ENCODE measurements around the gene MARCHF10. TPM values are rescaled to one million over a fixed set of nuclear protein-coding genes. Genes with fewer than 3 reads are reported as not detected.

MARCHF10 gene
- total RNA-seq, 1 experiment from 2014 or later = not detected

- TF ChIP-seq REST (IDR thresholded peaks at IDR 0.05; ENCODE audit: low read depth) (no peak), TCF7L2 (IDR thresholded peaks at IDR 0.05; ENCODE audit: borderline replicate concordance, extremely low read depth, insufficient read depth, insufficient read length) (no peak), EGR1 (IDR thresholded peaks at IDR 0.05; ENCODE audit: low read depth) (no peak), SIN3A (IDR thresholded peaks at IDR 0.05; ENCODE audit: low read depth) (no peak), MAX (IDR thresholded peaks at IDR 0.05) (no peak), CBX3 (IDR thresholded peaks at IDR 0.05; ENCODE audit: low read depth) (no peak), SRF (IDR thresholded peaks at IDR 0.05; ENCODE audit: low read depth) (no peak), FOSL1 (IDR thresholded peaks at IDR 0.05; ENCODE audit: low read depth) (no peak), YY1 (IDR thresholded peaks at IDR 0.05; ENCODE audit: extremely low read depth, insufficient replicate concordance, low read depth, low read length) (no peak), CEBPB (IDR thresholded peaks at IDR 0.05; ENCODE audit: low read depth) (no peak), POLR2A (IDR thresholded peaks at IDR 0.05; ENCODE audit: borderline replicate concordance, extremely low read depth, insufficient read depth, insufficient read length) (no peak)
Observed at GRCh38 chr17:62722625-62723024, 85.5 kb downstream of the MARCHF10 start (continued).
